GM10266 (cell line): ENCODE data around the gene INPP5F.
A peak's percentile ranks its signal among the peaks of the same experiment; 100 is the strongest.

Experiments
- DNase-seq: peaks from one replicate; pipeline ENCODE4 v3.0.0; 2012; ENCODE audit errors: extremely low spot score
- CTCF ChIP-seq: IDR thresholded peaks from 2 replicates; pipeline ENCODE4 v1.5.1; 2012; ENCODE audit warnings: mild to moderate bottlenecking, low read depth; ENCODE audit not compliant: control insufficient read depth, insufficient read depth; ENCODE audit errors: missing control alignments

Gene INPP5F

GRCh38 chr10:119713744-119714483 is 11.9 kb upstream of the INPP5F start:
- DNase-seq = no peak
- TF ChIP-seq CTCF = no peak

GRCh38 chr10:119714484-119714816 is 11.4 kb upstream of the INPP5F start:
- DNase-seq = no peak
- no peak for TF ChIP-seq CTCF

GRCh38 chr10:119715628-119716505 is 10.0 kb upstream of the INPP5F start:
- no peak for DNase-seq
- no peak for TF ChIP-seq CTCF

GRCh38 chr10:119723161-119723560 is 2.7 kb upstream of the INPP5F start:
- TF ChIP-seq CTCF = no peak
- DNase-seq = no peak

GRCh38 chr10:119723624-119724023 is 2.2 kb upstream of the INPP5F start:
- no peak for TF ChIP-seq CTCF
- no peak for DNase-seq

GRCh38 chr10:119724593-119725516 is 995 bp upstream of the INPP5F start:
- no peak for TF ChIP-seq CTCF

GRCh38 chr10:119725517-119725827 is 378 bp upstream of the INPP5F start:
- no peak for DNase-seq
- no peak for TF ChIP-seq CTCF

More at GRCh38 chr10:119724593-119725516, 995 bp upstream of the INPP5F start:
- peak; percentile 68 for DNase-seq
